ENCODE measurements around the gene DDAH1.

Gene DDAH1

DNA sequence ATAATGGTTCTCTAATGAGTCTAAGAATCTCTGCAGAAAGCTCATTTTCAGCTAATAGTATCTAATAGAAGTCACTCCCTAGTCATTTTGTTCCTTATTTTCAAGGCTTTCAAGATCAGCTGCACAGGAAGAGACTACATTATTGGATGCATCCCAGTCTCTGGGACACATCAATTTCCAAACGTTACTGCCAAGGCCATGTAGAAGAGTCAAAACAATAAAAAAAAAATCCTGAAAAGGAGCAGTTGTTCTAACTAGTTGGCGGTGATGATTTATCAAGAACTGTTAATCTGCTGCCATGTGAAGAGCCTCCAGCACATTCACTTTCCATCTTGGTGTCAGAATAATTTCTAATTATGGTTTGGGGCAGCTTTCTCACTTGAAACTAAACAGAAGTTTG lies 5.7 kb downstream of the DDAH1 start:
- no peaks in the 10 kb centered on the region for H3K36me3 ChIP-seq (ENCODE audit: insufficient read depth, low read length)
- H3K79me2 ChIP-seq (ENCODE audit: control insufficient read depth, insufficient read depth, low read length, unreplicated experiment): peaks cover 93% of the 10 kb centered on the region
- H3K4me1 ChIP-seq (ENCODE audit: control insufficient read depth, insufficient read depth, low read length, unreplicated experiment): peaks cover 48% of the 10 kb centered on the region
- H3K27ac ChIP-seq (ENCODE audit: low read depth, low read length): no peak overlapping the region
- no peaks in the 10 kb centered on the region for H3K27me3 ChIP-seq (ENCODE audit: insufficient read depth, low read length)
- H3K4me3 ChIP-seq (ENCODE audit: low read depth, low read length): no peak overlapping the region
- H2AFZ ChIP-seq (ENCODE audit: low read length, unreplicated experiment): no peak overlapping the region

DNA sequence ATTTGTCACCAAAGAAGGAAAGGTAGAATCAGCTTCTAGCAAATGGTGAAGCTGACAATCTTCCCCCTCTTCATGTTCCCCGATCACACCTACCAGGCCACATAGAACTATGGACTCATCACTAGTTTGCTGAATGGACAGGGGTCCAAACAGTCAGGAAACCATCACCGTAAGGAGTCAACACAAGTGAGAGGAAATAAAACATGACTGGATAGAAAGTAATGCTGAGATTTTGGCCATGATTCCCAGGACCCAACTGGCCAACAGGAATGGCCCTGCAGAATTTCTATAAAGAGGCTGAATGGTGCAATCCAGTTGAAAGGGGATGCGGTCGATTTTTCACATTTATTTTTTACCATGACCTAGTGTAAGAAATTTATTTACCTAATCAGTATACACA lies 10.7 kb downstream of the DDAH1 start:
- peak overlapping the region; percentile 29 for H3K27ac ChIP-seq (ENCODE audit: low read depth, low read length)
- H2AFZ ChIP-seq (ENCODE audit: low read length, unreplicated experiment): no peak overlapping the region
- no peak overlapping the region; the same call in 1 of the 2 replicates for H3K4me3 ChIP-seq (ENCODE audit: low read depth, low read length)
- H3K27me3 ChIP-seq (ENCODE audit: insufficient read depth, low read length): no peaks in the 10 kb centered on the region
- H3K4me1 ChIP-seq (ENCODE audit: control insufficient read depth, insufficient read depth, low read length, unreplicated experiment): peaks cover 59% of the 10 kb centered on the region
- H3K79me2 ChIP-seq (ENCODE audit: control insufficient read depth, insufficient read depth, low read length, unreplicated experiment): peaks cover 94% of the 10 kb centered on the region
- H3K36me3 ChIP-seq (ENCODE audit: insufficient read depth, low read length): peaks cover 10% of the 10 kb centered on the region; the same call in 1 of the 2 replicates

DNA sequence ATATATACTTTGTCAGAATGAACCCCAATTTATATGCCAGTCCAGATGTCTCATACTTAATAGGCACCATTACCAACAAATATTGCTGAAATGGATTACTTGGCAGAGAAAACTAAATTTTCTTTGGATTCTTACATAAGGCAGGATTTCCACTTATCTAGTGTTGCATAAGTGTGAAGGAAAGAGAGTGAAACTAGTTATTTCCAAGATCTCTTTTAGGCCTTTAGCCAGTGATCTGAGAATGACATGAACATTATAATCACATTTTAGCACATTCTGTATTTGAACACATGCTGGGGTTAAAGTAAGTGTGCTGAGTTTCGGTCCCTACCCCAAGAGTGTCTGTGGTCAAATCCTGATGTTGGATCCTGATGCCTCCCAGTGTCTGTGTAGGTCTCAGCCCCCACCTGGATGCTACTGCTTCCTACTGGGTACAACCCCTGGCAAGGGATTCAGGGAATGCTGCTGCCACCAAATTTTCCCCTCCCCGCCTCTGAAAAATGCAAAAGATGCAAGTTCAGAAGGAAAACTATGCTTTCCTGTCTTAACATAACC lies 11.2 kb downstream of the DDAH1 start:
- Histone ChIP-seq H3K4me3 (ENCODE audit: low read depth, low read length) (no peak overlapping the region; the same call in 1 of the 2 replicates), H3K27me3 (ENCODE audit: insufficient read depth, low read length) (no peaks in the 10 kb centered on the region), H3K36me3 (ENCODE audit: insufficient read depth, low read length) (peaks cover 10% of the 10 kb centered on the region; the same call in 1 of the 2 replicates), H3K79me2 (ENCODE audit: control insufficient read depth, insufficient read depth, low read length, unreplicated experiment) (peaks cover 94% of the 10 kb centered on the region), H2AFZ (ENCODE audit: low read length, unreplicated experiment) (no peak overlapping the region), H3K4me1 (ENCODE audit: control insufficient read depth, insufficient read depth, low read length, unreplicated experiment) (peaks cover 64% of the 10 kb centered on the region), H3K27ac (ENCODE audit: low read depth, low read length) (peak overlapping the region; percentile 29)

DNA sequence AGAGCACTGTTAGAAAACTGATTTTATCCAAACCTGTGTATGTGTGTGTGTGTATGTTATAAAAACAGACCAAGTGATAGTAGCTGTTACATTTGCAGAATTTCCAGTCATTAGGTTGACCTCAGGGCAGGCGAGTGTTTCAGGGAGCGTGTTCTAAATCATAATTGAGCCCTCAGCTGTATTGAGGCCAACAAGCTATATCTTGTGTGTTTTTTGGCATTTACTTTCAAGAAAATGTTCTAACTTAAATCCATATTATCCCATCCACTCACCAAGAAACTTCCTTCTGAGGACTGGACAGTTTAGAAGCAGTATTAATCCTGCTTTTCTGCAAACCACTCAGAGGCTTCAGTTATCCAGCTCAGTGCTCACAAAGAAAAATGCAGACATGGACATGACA lies 12.0 kb downstream of the DDAH1 start:
- Histone ChIP-seq H3K4me3 (ENCODE audit: low read depth, low read length) (no peak overlapping the region), H3K27me3 (ENCODE audit: insufficient read depth, low read length) (no peaks in the 10 kb centered on the region), H3K27ac (ENCODE audit: low read depth, low read length) (peak overlapping the region; percentile 29; the same call in 1 of the 2 replicates), H2AFZ (ENCODE audit: low read length, unreplicated experiment) (no peak overlapping the region), H3K36me3 (ENCODE audit: insufficient read depth, low read length) (peaks cover 10% of the 10 kb centered on the region; the same call in 1 of the 2 replicates), H3K4me1 (ENCODE audit: control insufficient read depth, insufficient read depth, low read length, unreplicated experiment) (peaks cover 71% of the 10 kb centered on the region), H3K79me2 (ENCODE audit: control insufficient read depth, insufficient read depth, low read length, unreplicated experiment) (peaks cover 92% of the 10 kb centered on the region)

DNA sequence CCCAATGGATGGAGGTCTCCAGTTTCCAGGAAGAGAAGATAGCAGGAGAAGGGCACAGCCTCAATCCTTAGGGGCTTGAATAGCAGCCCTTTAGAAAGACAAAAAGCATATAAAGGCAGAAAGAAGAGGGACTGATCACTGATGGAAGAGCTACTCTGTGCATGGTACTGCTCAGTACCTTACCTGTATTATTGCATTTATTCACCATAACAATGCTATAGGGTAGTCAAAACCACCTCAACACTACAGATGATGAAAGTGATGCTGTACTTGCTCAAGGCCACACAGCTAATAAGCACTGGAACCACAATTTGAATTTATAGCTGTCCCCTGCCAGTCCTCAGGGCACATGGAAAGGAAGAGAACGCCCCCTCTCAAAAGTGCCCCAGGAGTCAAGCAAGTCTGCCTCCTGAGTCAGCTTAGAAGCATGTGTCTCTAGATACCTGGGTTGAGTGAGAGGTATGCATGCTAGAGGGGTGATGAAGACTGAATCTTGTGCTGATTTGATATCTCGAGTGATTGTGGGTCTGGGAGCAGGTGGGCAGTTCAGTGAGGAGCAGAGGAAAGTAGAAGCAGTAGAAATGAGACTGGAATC lies 13.6 kb downstream of the DDAH1 start:
- H3K4me1 ChIP-seq (ENCODE audit: control insufficient read depth, insufficient read depth, low read length, unreplicated experiment): peaks cover 88% of the 10 kb centered on the region
- H3K79me2 ChIP-seq (ENCODE audit: control insufficient read depth, insufficient read depth, low read length, unreplicated experiment): peaks cover 92% of the 10 kb centered on the region
- no peak overlapping the region for H2AFZ ChIP-seq (ENCODE audit: low read length, unreplicated experiment)
- no peak overlapping the region for H3K27ac ChIP-seq (ENCODE audit: low read depth, low read length)
- H3K27me3 ChIP-seq (ENCODE audit: insufficient read depth, low read length): no peaks in the 10 kb centered on the region
- no peak overlapping the region for H3K4me3 ChIP-seq (ENCODE audit: low read depth, low read length)
- peaks cover 10% of the 10 kb centered on the region; the same call in 1 of the 2 replicates for H3K36me3 ChIP-seq (ENCODE audit: insufficient read depth, low read length)

DNA sequence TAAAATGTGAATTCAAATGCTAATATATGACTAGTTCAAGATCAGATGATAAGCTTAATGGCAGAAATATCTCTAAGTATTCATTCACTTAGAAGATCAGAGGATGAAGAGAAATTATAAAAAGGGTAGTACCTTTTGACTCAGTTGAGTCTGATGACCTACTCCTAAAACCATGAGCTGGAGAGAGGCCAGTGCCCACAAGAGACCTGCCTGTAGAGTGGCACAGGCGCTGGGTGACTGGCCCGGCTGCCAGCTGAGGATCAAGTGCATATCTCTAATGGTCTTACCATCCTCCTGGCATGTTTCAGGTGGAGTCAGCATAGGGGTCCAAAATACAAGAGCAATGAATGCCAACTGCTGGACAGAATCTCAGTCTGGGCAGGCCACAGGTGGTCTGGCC lies 14.1 kb downstream of the DDAH1 start:
- Histone ChIP-seq H3K4me3 (ENCODE audit: low read depth, low read length) (no peak overlapping the region), H2AFZ (ENCODE audit: low read length, unreplicated experiment) (no peak overlapping the region), H3K27me3 (ENCODE audit: insufficient read depth, low read length) (no peaks in the 10 kb centered on the region), H3K36me3 (ENCODE audit: insufficient read depth, low read length) (peaks cover 10% of the 10 kb centered on the region; the same call in 1 of the 2 replicates), H3K4me1 (ENCODE audit: control insufficient read depth, insufficient read depth, low read length, unreplicated experiment) (peaks cover 90% of the 10 kb centered on the region), H3K79me2 (ENCODE audit: control insufficient read depth, insufficient read depth, low read length, unreplicated experiment) (peaks cover 89% of the 10 kb centered on the region), H3K27ac (ENCODE audit: low read depth, low read length) (no peak overlapping the region)

DNA sequence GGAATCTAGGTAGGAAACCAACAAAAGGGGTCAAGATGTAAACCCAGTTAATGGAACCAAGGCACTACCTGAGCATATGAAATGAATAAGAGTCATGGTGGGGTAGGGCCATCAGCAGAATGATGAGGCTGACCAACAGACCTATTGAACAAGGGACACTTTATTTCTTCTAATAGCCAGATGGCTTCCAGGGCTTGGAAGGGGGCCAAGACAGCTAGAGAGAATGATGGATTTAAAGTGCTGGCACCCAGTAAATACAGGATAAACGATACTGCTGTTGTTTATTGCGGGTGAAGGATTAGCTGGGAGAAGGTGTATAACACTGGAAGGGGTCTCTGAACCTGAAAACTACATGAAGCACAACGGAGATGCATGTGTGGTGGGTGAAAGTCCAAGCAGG lies 15.6 kb downstream of the DDAH1 start:
- Histone ChIP-seq H3K36me3 (ENCODE audit: insufficient read depth, low read length) (peaks cover 13% of the 10 kb centered on the region), H3K27ac (ENCODE audit: low read depth, low read length) (peak overlapping the region; percentile 88), H2AFZ (ENCODE audit: low read length, unreplicated experiment) (no peak overlapping the region), H3K4me3 (ENCODE audit: low read depth, low read length) (no peak overlapping the region), H3K4me1 (ENCODE audit: control insufficient read depth, insufficient read depth, low read length, unreplicated experiment) (peaks cover 78% of the 10 kb centered on the region), H3K27me3 (ENCODE audit: insufficient read depth, low read length) (no peaks in the 10 kb centered on the region), H3K79me2 (ENCODE audit: control insufficient read depth, insufficient read depth, low read length, unreplicated experiment) (peaks cover 89% of the 10 kb centered on the region)

DNA sequence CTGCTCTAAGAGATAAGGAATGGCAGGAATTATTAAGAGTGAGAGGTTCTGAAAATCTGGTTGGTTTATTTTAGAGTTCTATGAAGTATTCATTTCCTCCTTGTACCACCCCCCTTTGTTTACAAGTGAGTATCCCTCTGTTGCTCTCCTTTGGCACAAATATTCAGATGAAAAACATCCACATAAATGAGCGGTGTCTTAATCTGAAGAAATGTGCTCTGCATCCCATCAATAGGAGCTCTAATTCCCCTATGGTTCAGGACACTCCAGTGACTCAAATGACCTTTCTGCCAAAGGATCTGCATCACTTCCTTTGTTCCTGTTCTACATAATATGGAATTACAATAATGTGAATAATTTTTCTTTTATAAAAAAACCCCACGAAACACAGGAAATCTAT lies 16.6 kb downstream of the DDAH1 start:
- Histone ChIP-seq H3K79me2 (ENCODE audit: control insufficient read depth, insufficient read depth, low read length, unreplicated experiment) (peaks cover 80% of the 10 kb centered on the region), H3K4me1 (ENCODE audit: control insufficient read depth, insufficient read depth, low read length, unreplicated experiment) (peaks cover 68% of the 10 kb centered on the region), H3K27ac (ENCODE audit: low read depth, low read length) (peak overlapping the region; percentile 88), H3K4me3 (ENCODE audit: low read depth, low read length) (peak overlapping the region; percentile 25; the same call in 1 of the 2 replicates), H2AFZ (ENCODE audit: low read length, unreplicated experiment) (no peak overlapping the region), H3K27me3 (ENCODE audit: insufficient read depth, low read length) (no peaks in the 10 kb centered on the region), H3K36me3 (ENCODE audit: insufficient read depth, low read length) (peaks cover 13% of the 10 kb centered on the region)

DNA sequence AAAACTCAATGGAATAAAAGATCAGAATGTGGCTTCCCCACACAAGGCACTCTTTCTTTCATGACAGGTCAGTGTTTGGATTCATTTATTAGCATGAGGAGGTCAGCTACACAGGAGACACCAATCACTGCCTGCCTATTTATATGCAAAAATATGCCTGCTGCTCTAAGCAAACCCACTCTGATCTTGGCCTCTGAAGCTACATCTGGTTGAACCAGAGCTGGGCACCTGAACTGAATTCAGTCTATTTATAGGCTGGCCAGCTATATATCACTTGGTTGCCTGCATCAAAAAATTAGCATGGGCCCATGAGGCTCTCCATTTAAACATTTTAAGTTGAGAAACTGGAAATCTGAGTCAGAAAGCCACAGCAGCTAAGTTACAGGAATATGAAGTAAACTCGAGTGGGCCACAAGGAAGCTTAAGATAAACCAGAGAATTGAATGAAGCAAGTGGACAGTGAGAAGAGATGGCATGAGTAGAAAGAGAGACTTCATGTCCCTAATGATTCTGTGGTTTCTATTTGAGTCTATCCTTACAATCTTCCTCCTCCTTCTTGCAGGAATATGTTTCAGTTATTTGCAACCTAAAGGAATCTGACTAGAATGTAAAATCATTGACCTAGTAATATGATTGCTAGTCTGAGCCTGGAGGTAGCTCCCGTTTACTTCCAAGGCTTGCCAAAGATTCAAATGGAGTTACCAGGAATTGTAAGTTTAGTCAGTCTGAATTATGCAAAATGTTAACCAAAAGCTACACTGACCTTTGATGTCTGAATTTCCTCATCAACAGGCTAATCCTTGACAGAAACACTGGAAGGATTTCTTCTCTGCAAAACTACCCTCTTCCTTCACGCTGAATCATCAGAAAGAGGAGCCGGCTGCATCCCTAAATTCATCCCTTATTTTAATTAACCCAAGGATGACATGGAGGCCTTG lies 17.7 kb downstream of the DDAH1 start:
- Histone ChIP-seq H3K36me3 (ENCODE audit: insufficient read depth, low read length) (peaks cover 13% of the 10 kb centered on the region), H3K4me1 (ENCODE audit: control insufficient read depth, insufficient read depth, low read length, unreplicated experiment) (peaks cover 58% of the 10 kb centered on the region), H3K27ac (ENCODE audit: low read depth, low read length) (peak overlapping the region; percentile 88), H2AFZ (ENCODE audit: low read length, unreplicated experiment) (no peak overlapping the region), H3K27me3 (ENCODE audit: insufficient read depth, low read length) (no peaks in the 10 kb centered on the region), H3K79me2 (ENCODE audit: control insufficient read depth, insufficient read depth, low read length, unreplicated experiment) (peaks cover 69% of the 10 kb centered on the region), H3K4me3 (ENCODE audit: low read depth, low read length) (peak overlapping the region; percentile 25; the same call in 1 of the 2 replicates)

DNA sequence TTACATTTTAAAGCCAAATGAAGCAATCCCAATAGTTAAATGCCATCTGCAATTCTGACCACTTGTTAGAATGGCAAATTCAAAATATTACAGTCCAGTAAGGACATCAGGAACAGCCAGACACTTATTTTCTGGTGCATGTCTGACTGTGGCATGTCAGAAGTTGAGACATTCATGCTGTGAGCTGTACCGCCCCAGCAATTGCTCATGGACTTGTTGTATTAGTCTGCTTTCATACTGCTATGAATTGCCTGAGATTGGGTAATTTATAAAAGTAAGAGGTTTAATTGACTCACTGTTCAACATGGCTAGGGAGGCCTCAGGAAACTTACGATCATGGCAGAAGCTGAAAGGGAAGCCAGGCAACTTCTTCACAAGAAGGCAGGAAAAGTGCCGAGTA lies 19.1 kb downstream of the DDAH1 start:
- Histone ChIP-seq H3K27ac (ENCODE audit: low read depth, low read length) (peak overlapping the region; percentile 88), H3K36me3 (ENCODE audit: insufficient read depth, low read length) (peaks cover 13% of the 10 kb centered on the region), H3K79me2 (ENCODE audit: control insufficient read depth, insufficient read depth, low read length, unreplicated experiment) (peaks cover 63% of the 10 kb centered on the region), H3K4me1 (ENCODE audit: control insufficient read depth, insufficient read depth, low read length, unreplicated experiment) (peaks cover 50% of the 10 kb centered on the region), H3K4me3 (ENCODE audit: low read depth, low read length) (no peak overlapping the region), H2AFZ (ENCODE audit: low read length, unreplicated experiment) (no peak overlapping the region), H3K27me3 (ENCODE audit: insufficient read depth, low read length) (no peaks in the 10 kb centered on the region)

Measured in ACC112 (cell line).